ENCODE results near the gene UMPS. TPM values are rescaled to one million over a fixed set of nuclear protein-coding genes. Genes with fewer than 3 reads are reported as not detected.

The UMPS gene
- total and polyA plus RNA-seq, 9 donors: 15.2 to 39.5 (median 23.9) TPM

DNA sequence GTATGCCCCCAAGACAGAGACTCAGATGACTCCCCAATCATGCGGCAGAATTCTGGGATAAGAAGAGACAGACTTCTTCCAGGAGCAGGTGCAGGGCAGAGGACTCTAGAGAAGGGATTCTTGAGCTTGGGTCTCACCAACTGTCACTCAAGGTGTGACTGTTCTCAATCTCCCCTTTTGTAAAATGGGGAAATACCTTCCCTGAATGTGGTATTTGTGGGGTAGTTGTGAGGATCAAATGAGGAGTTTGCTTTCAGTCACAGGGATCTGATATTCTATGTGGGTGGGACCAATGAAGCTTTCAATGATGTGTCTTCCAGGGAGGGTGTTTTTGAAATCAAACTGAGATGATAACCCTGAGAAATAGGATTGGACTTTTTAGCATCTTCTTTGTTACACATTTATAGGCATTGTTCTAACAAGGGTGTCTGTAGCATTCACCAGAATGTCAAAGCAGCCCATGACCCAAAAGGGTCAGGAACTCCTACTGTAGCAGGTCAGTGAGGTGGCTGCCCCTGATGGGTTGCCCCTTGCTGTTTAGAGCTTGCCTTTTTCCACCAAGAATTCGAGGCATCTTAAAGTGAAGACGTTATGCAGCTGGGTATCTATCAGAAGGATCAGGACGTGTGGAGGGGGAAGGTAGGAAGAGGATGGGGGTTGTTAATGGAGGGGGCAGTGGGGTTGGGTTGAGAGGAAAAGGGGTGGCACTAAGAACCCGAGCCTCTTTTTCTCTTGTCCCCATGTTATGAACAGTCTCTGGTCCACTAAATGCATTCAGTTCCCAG is 28.8 kb downstream of the UMPS start:
- DNase-seq: no peak
- Histone ChIP-seq H3K4me3 (no peak overlapping the region), H3K27ac (no peak overlapping the region), H3K36me3 (no peaks in the 10 kb centered on the region), H3K27me3 (no peaks in the 10 kb centered on the region), H3K9me3 (no peaks in the 10 kb centered on the region), H3K4me1 (ENCODE audit: insufficient read depth) (no peaks in the 10 kb centered on the region)
- intact Hi-C loops (cut with DNase I): no loop called here
- TF ChIP-seq, protein P1, sequence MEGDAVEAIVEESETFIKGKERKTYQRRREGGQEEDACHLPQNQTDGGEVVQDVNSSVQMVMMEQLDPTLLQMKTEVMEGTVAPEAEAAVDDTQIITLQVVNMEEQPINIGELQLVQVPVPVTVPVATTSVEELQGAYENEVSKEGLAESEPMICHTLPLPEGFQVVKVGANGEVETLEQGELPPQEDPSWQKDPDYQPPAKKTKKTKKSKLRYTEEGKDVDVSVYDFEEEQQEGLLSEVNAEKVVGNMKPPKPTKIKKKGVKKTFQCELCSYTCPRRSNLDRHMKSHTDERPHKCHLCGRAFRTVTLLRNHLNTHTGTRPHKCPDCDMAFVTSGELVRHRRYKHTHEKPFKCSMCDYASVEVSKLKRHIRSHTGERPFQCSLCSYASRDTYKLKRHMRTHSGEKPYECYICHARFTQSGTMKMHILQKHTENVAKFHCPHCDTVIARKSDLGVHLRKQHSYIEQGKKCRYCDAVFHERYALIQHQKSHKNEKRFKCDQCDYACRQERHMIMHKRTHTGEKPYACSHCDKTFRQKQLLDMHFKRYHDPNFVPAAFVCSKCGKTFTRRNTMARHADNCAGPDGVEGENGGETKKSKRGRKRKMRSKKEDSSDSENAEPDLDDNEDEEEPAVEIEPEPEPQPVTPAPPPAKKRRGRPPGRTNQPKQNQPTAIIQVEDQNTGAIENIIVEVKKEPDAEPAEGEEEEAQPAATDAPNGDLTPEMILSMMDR (IDR thresholded peaks at IDR 0.05): no peak
- no peak for TF ChIP-seq POLR2A (IDR thresholded peaks at IDR 0.05)
- no peak for TF ChIP-seq EP300 (IDR thresholded peaks at IDR 0.05)
- WGBS, 3 donors: 65 to 69% (median 66%) methylated on average over 5 of the region's 5 CpGs

DNA sequence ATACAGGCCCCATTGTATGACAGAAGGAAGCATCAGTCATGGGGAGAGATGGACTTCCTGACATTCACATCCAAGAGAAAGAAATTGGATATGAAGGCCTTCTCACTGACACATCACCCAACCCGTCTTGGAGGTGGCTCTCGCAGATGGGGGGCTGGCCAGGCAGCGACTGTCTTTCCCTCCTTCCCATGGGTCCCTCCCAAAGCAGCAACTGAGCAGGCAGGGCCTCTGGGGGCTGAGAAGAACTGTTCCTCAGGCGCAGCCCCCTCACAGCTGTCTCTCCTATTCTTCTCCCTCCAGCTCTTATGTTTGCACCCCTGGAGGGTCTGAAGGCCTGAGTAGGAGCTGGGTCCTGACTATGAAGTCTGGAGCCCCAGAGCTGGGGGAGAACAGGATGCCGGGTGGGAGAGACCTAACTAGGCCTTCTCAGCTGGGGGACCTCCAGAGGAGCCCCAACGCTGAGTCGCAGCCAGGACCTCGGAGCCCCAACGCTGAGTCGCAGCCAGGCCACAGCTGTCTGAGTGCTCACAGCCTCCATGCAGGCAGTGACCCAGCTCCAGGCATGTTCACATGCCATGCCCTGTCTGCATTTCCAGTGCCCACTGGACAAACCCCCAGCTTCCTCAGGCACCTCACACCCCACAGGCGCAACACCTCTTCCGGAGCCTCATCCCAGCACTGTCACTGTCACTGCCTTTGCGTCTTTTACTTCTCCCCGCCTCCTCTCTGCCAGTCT is 29.6 kb downstream of the UMPS start:
- H3K27me3 ChIP-seq: no peaks in the 10 kb centered on the region
- no peak overlapping the region for H3K4me3 ChIP-seq
- no peaks in the 10 kb centered on the region for H3K9me3 ChIP-seq
- no peak for DNase-seq
- no peaks in the 10 kb centered on the region for H3K36me3 ChIP-seq
- H3K4me1 ChIP-seq (ENCODE audit: insufficient read depth): no peaks in the 10 kb centered on the region
- TF ChIP-seq, protein P1 (IDR thresholded peaks at IDR 0.05): no peak
- TF ChIP-seq POLR2A (IDR thresholded peaks at IDR 0.05) (no peak), EP300 (IDR thresholded peaks at IDR 0.05) (no peak)
- 63 to 74% (median 71%) methylated on average over 14 of the region's 14 CpGs for WGBS, 3 donors
- no peak overlapping the region for H3K27ac ChIP-seq
- intact Hi-C loops (cut with DNase I): loop anchor here (2.0 to 10.0 kb wide), 3 partner anchors 127 to 675 kb away; partner anchors contain the start of gene ITGB5 (in 1 of the 4)

DNA sequence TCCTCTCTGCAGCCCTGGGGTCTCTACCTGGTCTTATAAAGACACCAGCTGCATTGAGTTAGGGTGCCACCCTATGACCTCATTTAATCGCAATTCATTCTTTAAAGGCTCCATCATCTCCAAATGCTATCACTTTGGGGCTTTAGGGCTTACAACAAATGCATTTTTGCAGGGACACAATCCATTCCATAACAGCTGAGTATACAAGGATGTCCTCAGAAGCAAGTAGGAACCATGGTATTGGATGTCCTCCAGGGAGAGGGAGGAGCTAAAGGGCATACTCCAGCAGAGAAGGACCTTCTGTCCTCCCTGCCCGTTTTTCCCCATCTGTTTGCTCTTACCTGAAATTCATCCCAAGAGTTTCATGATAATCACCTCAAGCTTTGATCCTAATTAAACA is 30.3 kb downstream of the UMPS start:
- Histone ChIP-seq H3K36me3 (no peaks in the 10 kb centered on the region), H3K4me3 (no peak overlapping the region), H3K4me1 (ENCODE audit: insufficient read depth) (no peaks in the 10 kb centered on the region), H3K27me3 (no peaks in the 10 kb centered on the region), H3K27ac (peak overlapping the region in 1 of 2 donors; percentile 33), H3K9me3 (no peaks in the 10 kb centered on the region)
- DNase-seq: no peak
- 40 to 53% (median 41%) methylated on average over 2 of the region's 2 CpGs for WGBS, 3 donors
- no peak for TF ChIP-seq POLR2A (IDR thresholded peaks at IDR 0.05)
- TF ChIP-seq, protein P1 (IDR thresholded peaks at IDR 0.05): no peak
- no peak for TF ChIP-seq EP300 (IDR thresholded peaks at IDR 0.05)
- intact Hi-C loops (cut with DNase I): loop anchor here (2.0 to 10.0 kb wide), 3 partner anchors 127 to 674 kb away; partner anchors contain the start of gene ITGB5 (in 1 of the 4)

DNA sequence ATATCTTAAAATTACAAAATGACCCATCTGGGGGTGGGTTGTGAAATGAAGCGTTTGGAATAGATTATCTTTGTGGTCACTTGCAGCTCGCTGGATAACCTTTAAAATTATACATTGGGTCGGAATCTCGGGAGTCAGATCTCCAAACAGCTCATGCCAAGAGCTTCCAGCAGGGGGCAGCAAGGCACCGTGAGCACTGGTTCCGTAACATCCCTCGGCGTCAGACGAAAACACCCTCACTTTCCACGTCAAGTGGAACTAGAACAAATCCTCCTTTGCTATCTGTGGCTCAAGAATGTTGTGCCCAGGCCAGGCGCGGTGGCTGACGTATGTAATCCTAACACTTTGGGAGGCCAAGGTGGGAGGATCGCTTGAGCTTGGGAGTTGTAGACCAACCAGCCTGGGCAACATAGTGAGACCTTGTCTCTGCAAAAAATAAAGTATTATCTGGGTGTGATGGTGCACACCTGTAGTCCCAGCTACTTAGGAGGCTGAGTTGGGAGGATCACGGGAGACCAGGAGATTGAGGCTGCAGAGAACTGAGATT is 31.1 kb downstream of the UMPS start:
- Histone ChIP-seq H3K4me1 (ENCODE audit: insufficient read depth) (no peaks in the 10 kb centered on the region), H3K9me3 (no peaks in the 10 kb centered on the region), H3K4me3 (no peak overlapping the region), H3K36me3 (no peaks in the 10 kb centered on the region), H3K27me3 (no peaks in the 10 kb centered on the region), H3K27ac (peak overlapping the region in 1 of 2 donors; percentile 33)
- TF ChIP-seq EP300 (IDR thresholded peaks at IDR 0.05) (no peak), POLR2A (IDR thresholded peaks at IDR 0.05) (no peak)
- TF ChIP-seq, protein P1 (IDR thresholded peaks at IDR 0.05): peak; percentile 89 to 96 (median 94)
- intact Hi-C loops (cut with DNase I): loop anchor here (2.0 to 10.0 kb wide), 3 partner anchors 126 to 673 kb away; partner anchors contain the start of gene ITGB5 (in 1 of the 4)
- 4 to 6% (median 5%) methylated on average over 15 of the region's 15 CpGs for WGBS, 3 donors
- DNase-seq: peak; percentile 83 to 94 (median 90)

Data from ovary (tissue), 9 donors.